Breast epithelium (tissue), 4 donors: ENCODE data around the gene DAB1. TPM values are rescaled to one million over a fixed set of nuclear protein-coding genes. Genes with fewer than 3 reads are reported as not detected.

Experiments
- DNase-seq, 2 donors: peaks; one replicate each; pipeline ENCODE4 v3.0.0-alpha.2; 2019; ENCODE audit warnings: low spot score in 2 of 2
- H3K27ac ChIP-seq, 2 donors: fragments of 200-600 bp; sonication (generic) in 1 of 2; one replicate each; pipeline ENCODE4 v1.5.1; 2016 to 2019; ENCODE audit warnings: mild to moderate bottlenecking in 1 of 2
- H3K27me3 ChIP-seq, 2 donors: fragments of 200-600 bp; sonication (generic) in 1 of 2; one replicate each; pipeline versions ENCODE4 v1.5.1 to v1.6.0; 2017 to 2019; ENCODE audit warnings: control low read depth in 1 of 2, mild to moderate bottlenecking in 1 of 2
- H3K36me3 ChIP-seq: fragments of 200-600 bp; one replicate; pipeline ENCODE4 v1.5.1; 2019
- H3K4me1 ChIP-seq, 2 donors: fragments of 200-600 bp; sonication (generic); one replicate each; pipeline ENCODE4 v1.5.1; 2016 to 2019; ENCODE audit warnings: control low read depth in 1 of 2
- H3K4me3 ChIP-seq, 3 donors: fragments of 200-600 bp; sonication (generic); 1 replicate in 2 of 3; 2 replicates in 1 of 3; pipeline ENCODE4 v1.5.1; 2016 to 2019; ENCODE audit warnings: mild to moderate bottlenecking in 3 of 3, moderate library complexity in 2 of 3
- H3K9me3 ChIP-seq, 2 donors: fragments of 200-600 bp; sonication (generic) in 1 of 2; one replicate each; pipeline ENCODE4 v1.5.1; 2016 to 2019; ENCODE audit warnings: control low read depth in 1 of 2
- CTCF ChIP-seq, 3 donors: fragments of 450-650 bp; IDR thresholded peaks; one replicate each; pipeline ENCODE4 v1.5.1; 2016 to 2017; ENCODE audit warnings: antibody characterized with exemption in 3 of 3, mild to moderate bottlenecking in 3 of 3, moderate library complexity in 3 of 3
- POLR2A ChIP-seq: fragments of 450-650 bp; IDR thresholded peaks from one replicate; pipeline ENCODE4 v1.6.1; 2016; ENCODE audit warnings: antibody characterized with exemption, mild to moderate bottlenecking, moderate library complexity
- POLR2AphosphoS5 ChIP-seq, 3 donors: sonication (generic); formaldehyde crosslinking; IDR thresholded peaks; one replicate each; pipeline ENCODE4 v1.6.1; 2017; ENCODE audit warnings: antibody characterized with exemption in 3 of 3
- intact Hi-C: fragments of 100-400 bp; cut with DNase I; formaldehyde crosslinking; loops from one replicate; pipeline ENCODE4 v1.15.1; 2023; ENCODE audit warnings: low total_unique reads
- total RNA-seq, 3 donors: library from RNA; depleted of rRNA; stranded (reverse); fragments of >200 nt; gene quantifications; one replicate each; pipeline ENCODE4 v1.1.0, GENCODE V29; 2016

Gene DAB1
- under 1 TPM; 0.48 to 0.66 (median 0.59) TPM for total RNA-seq

- Histone ChIP-seq H3K4me3 (peak within 1 kb of the TSS; percentile 35 to 61 (median 43)), H3K27me3 (peaks cover 0 to 54% of the 10 kb centered on the region in 2 donors), H3K4me1 (peaks cover 0 to 10% of the 10 kb centered on the region in 2 donors), H3K9me3 (no peaks in the 10 kb centered on the region), H3K36me3 (no peaks in the 10 kb centered on the region), H3K27ac (no peak within 1 kb of the TSS)
- no peak for TF ChIP-seq POLR2AphosphoS5 (IDR thresholded peaks at IDR 0.05)
- no peak for TF ChIP-seq CTCF (IDR thresholded peaks at IDR 0.05)
- TF ChIP-seq POLR2A, result no peak
- DNase-seq, result no peak
- intact Hi-C loops, result no loop called here
Observed at GRCh38 chr1:57423656-57424211, at the start of gene DAB1. TSS of gene DAB1 (minus strand) at chr1:57424060. CDS start at chr1:57291030, 133,030 bp downstream.

GRCh38 chr1:57473448-57473847, 49.6 kb upstream of the DAB1 start:
- H3K27me3 ChIP-seq, result no peaks in the 10 kb centered on the region
- no peak for TF ChIP-seq CTCF (IDR thresholded peaks at IDR 0.05)
- intact Hi-C loops, result no loop called here
- no peaks in the 10 kb centered on the region for H3K9me3 ChIP-seq
- no peak for DNase-seq
- H3K27ac ChIP-seq, result no peak overlapping the region
- H3K4me1 ChIP-seq, result no peaks in the 10 kb centered on the region
- H3K36me3 ChIP-seq, result no peaks in the 10 kb centered on the region
- no peak overlapping the region for H3K4me3 ChIP-seq

GRCh38 chr1:57471995-57472394, 48.1 kb upstream of the DAB1 start:
- no peaks in the 10 kb centered on the region for H3K9me3 ChIP-seq
- intact Hi-C loops, result no loop called here
- H3K36me3 ChIP-seq, result no peaks in the 10 kb centered on the region
- DNase-seq, result no peak
- no peak overlapping the region for H3K27ac ChIP-seq
- no peaks in the 10 kb centered on the region for H3K4me1 ChIP-seq
- H3K27me3 ChIP-seq, result no peaks in the 10 kb centered on the region
- H3K4me3 ChIP-seq, result no peak overlapping the region
- TF ChIP-seq CTCF (IDR thresholded peaks at IDR 0.05) (no peak), POLR2AphosphoS5 (IDR thresholded peaks at IDR 0.05) (no peak)

DNA sequence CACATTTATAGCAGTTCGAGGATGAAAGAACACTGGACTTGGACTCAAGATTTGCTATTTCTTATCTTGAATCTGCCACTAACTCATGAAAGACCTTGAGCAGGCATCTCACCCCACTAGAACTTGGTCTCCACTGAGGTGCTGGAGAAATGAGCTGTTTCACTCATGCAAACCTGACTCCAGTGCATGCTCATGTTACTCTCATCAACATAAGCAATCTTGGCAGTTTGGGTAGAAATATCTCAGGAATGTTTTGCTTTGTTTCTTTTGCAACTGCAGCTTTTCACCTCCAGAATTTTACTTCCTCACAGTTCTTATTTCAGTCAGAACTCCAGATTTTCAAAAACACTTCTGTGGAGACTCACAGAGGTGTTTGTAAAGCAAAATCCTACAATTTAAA, 46.2 kb upstream of the DAB1 start:
- intact Hi-C loops, result no loop called here
- no peaks in the 10 kb centered on the region for H3K9me3 ChIP-seq
- H3K27me3 ChIP-seq, result no peaks in the 10 kb centered on the region
- H3K4me1 ChIP-seq, result no peaks in the 10 kb centered on the region
- no peak for DNase-seq
- H3K36me3 ChIP-seq, result no peaks in the 10 kb centered on the region
- no peak overlapping the region for H3K4me3 ChIP-seq
- no peak overlapping the region for H3K27ac ChIP-seq
- TF ChIP-seq POLR2A, result no peak
- TF ChIP-seq POLR2AphosphoS5 (IDR thresholded peaks at IDR 0.05), result no peak
- no peak for TF ChIP-seq CTCF (IDR thresholded peaks at IDR 0.05)

- TF ChIP-seq POLR2A (no peak), POLR2AphosphoS5 (IDR thresholded peaks at IDR 0.05) (no peak), CTCF (IDR thresholded peaks at IDR 0.05) (no peak)
- no peak for DNase-seq
- Histone ChIP-seq H3K4me1 (no peaks in the 10 kb centered on the region), H3K36me3 (no peaks in the 10 kb centered on the region), H3K9me3 (no peaks in the 10 kb centered on the region), H3K27me3 (no peaks in the 10 kb centered on the region), H3K4me3 (no peak overlapping the region), H3K27ac (no peak overlapping the region)
- intact Hi-C loops, result no loop called here
Observed at GRCh38 chr1:57468641-57469523, 45.0 kb upstream of the DAB1 start.
